Endometrium (tissue), 2 donors: ENCODE measurements around the gene RAD51B.

Experiments
- FAIRE-seq: peaks from 2 replicates; lab custom pipeline; 2012; peaks lifted over from hg19 to GRCh38; lab: Jason Lieb, UNC
- donor health status: control.
- donor health status: control.

Gene RAD51B

GRCh38 chr14:68512088-68512487 is 692.5 kb downstream of the RAD51B start:
- no peak for FAIRE-seq

- FAIRE-seq: no peak
These were observed 693.6 kb downstream of the RAD51B start for GRCh38 chr14:68513137-68513536.

GRCh38 chr14:68513838-68514607 is 694.4 kb downstream of the RAD51B start:
- FAIRE-seq: no peak

- no peak for FAIRE-seq
These were observed 695.1 kb downstream of the RAD51B start for GRCh38 chr14:68514608-68515194.

GRCh38 chr14:68516342-68516741 is 696.8 kb downstream of the RAD51B start:
- FAIRE-seq: no peak

- no peak for FAIRE-seq
These were observed 698.6 kb downstream of the RAD51B start for GRCh38 chr14:68518166-68518565.

GRCh38 chr14:68518761-68519670 is 699.4 kb downstream of the RAD51B start:
- no peak for FAIRE-seq

- FAIRE-seq: no peak
These were observed 700.1 kb downstream of the RAD51B start for GRCh38 chr14:68519671-68520187.

- no peak for FAIRE-seq
These were observed 701.3 kb downstream of the RAD51B start for GRCh38 chr14:68520637-68521556.

- no peak for FAIRE-seq
These were observed 702.0 kb downstream of the RAD51B start for GRCh38 chr14:68521557-68521901.

- no peak for FAIRE-seq
These were observed 702.5 kb downstream of the RAD51B start for GRCh38 chr14:68521961-68522509.

GRCh38 chr14:68522510-68523325 is 703.1 kb downstream of the RAD51B start:
- FAIRE-seq: no peak

GRCh38 chr14:68523326-68523610 is 703.7 kb downstream of the RAD51B start:
- FAIRE-seq: no peak

- FAIRE-seq: no peak
These were observed 704.6 kb downstream of the RAD51B start for GRCh38 chr14:68523989-68524725.

GRCh38 chr14:68525516-68525915 is 705.9 kb downstream of the RAD51B start:
- no peak for FAIRE-seq

GRCh38 chr14:68526512-68527091 is 707.0 kb downstream of the RAD51B start:
- FAIRE-seq: no peak

GRCh38 chr14:68527329-68527851 is 707.8 kb downstream of the RAD51B start:
- no peak for FAIRE-seq

- no peak for FAIRE-seq
These were observed 708.6 kb downstream of the RAD51B start for GRCh38 chr14:68528040-68528687.

GRCh38 chr14:68530443-68530842 is 710.9 kb downstream of the RAD51B start:
- FAIRE-seq: no peak
